HepG2 (cell line): ENCODE results near the gene CLEC2B. TPM values are rescaled to one million over a fixed set of nuclear protein-coding genes. Genes with fewer than 3 reads are reported as not detected.

Source experiments
- ATAC-seq: fragments of 200-7000 bp; cut with Tn5 transposase; 3 replicates; pipeline ENCODE4 v1.9.1; 2020; ENCODE audit warnings: mild to moderate bottlenecking, moderate library complexity
- BruUV-seq: library from RNA; stranded (reverse); fragments of 400-500 nt; replicated peaks from 2 replicates; lab custom pipeline; 2021; lab: Mats Ljungman, UMichigan
- CTCF ChIA-PET: fragments of 300-600 bp; formaldehyde crosslinking; extraction: SDS; loops from one replicate; lab custom pipeline; 2021; ENCODE audit warnings: low total read pairs, inconsistent platforms, low intra/inter-chr PET ratio; lab: Yijun Ruan, JAX
- POLR2A ChIA-PET: fragments of 350-600 bp; sonication (Branson Sonifier 250); formaldehyde crosslinking; loops from one replicate; lab custom pipeline; 2020; ENCODE audit warnings: antibody characterized with exemption, inconsistent platforms; lab: Yijun Ruan, JAX
- DNase-seq: peaks from one replicate; pipeline ENCODE4 v3.0.0-alpha.2; 2015; ENCODE audit warnings: low spot score
- FAIRE-seq: peaks from 3 replicates; lab custom pipeline; 2011; peaks lifted over from hg19 to GRCh38; lab: Jason Lieb, UNC
- H2AFZ ChIP-seq: one replicate; pipeline ENCODE4 v1.6.1; 2011; ENCODE audit warnings: low read length, inconsistent platforms
- H3K27ac ChIP-seq: fragments of 300-600 bp; 3 replicates; pipeline ENCODE4 v1.8.0; 2011; ENCODE audit warnings: mixed run types, mild to moderate bottlenecking, mixed read lengths, low read length, inconsistent platforms; ENCODE audit not compliant: insufficient read depth; ENCODE audit errors: extremely low read length
- H3K27me3 ChIP-seq, 2 experiments: fragments of 200-600 bp in 1 of 2; 2 replicates in 1 of 2; 3 replicates in 1 of 2; pipeline versions ENCODE4 v1.6.0 to v1.8.0; 2011; ENCODE audit warnings: low read length in 2 of 2, mild to moderate bottlenecking in 2 of 2, moderate library complexity in 2 of 2, inconsistent platforms in 1 of 2; ENCODE audit not compliant: insufficient read depth in 2 of 2, control insufficient read depth in 1 of 2
- H3K36me3 ChIP-seq, 2 experiments: fragments of 200-600 bp in 1 of 2; replicated peaks in 1 of 2; 2 replicates in 1 of 2; 3 replicates in 1 of 2; pipeline versions ENCODE4 v1.5.1 to v1.8.0; 2011; ENCODE audit warnings: low read length in 2 of 2, inconsistent platforms in 1 of 2; ENCODE audit not compliant: insufficient read depth in 2 of 2, control insufficient read depth in 1 of 2
- H3K4me1 ChIP-seq: 2 replicates; pipeline ENCODE4 v1.5.1; 2012; ENCODE audit warnings: low read length, inconsistent platforms; ENCODE audit not compliant: insufficient read depth
- H3K4me2 ChIP-seq: 2 replicates; pipeline ENCODE4 v1.6.0; 2011; ENCODE audit warnings: low read depth, low read length, inconsistent platforms
- H3K4me3 ChIP-seq, 3 experiments: fragments of 200-600 bp in 1 of 3; sonication (generic), shearing (Covaris generic) in 1 of 3; replicated peaks in 1 of 3; 2 replicates each; pipeline ENCODE4 v1.5.1; 2011 to 2016; ENCODE audit warnings: low read length in 3 of 3, inconsistent platforms in 2 of 3, low read depth in 2 of 3, mild to moderate bottlenecking in 2 of 3, control low read depth in 1 of 3, mixed read lengths in 1 of 3; ENCODE audit not compliant: insufficient read depth in 1 of 3
- H3K79me2 ChIP-seq: one replicate; pipeline ENCODE4 v1.6.1; 2011; ENCODE audit warnings: low read length, inconsistent platforms; ENCODE audit not compliant: insufficient read depth
- H3K9ac ChIP-seq: 2 replicates; pipeline ENCODE4 v1.6.0; 2011; ENCODE audit warnings: mild to moderate bottlenecking, low read depth, low read length, inconsistent platforms; ENCODE audit not compliant: insufficient read depth
- H3K9me3 ChIP-seq: 2 replicates; pipeline ENCODE4 v1.5.1; 2012; ENCODE audit warnings: mild to moderate bottlenecking, low read length
- H4K20me1 ChIP-seq: 2 replicates; pipeline ENCODE4 v1.6.0; 2011; ENCODE audit warnings: inconsistent platforms, mild to moderate bottlenecking, low read length, moderate library complexity; ENCODE audit not compliant: insufficient read depth
- DBP ChIP-seq: sonication (generic); formaldehyde crosslinking; IDR thresholded peaks from 2 replicates; pipeline ENCODE4 v1.4.0; 2020; ENCODE audit warnings: missing genetic modification reagents; ENCODE audit errors: not compliant biosample characterization
- HNRNPUL1 ChIP-seq: fragments of 200-400 bp; formaldehyde crosslinking; IDR thresholded peaks from 2 replicates; pipeline ENCODE4 v1.6.1; 2017; ENCODE audit warnings: low read depth, mild to moderate bottlenecking, low read length, moderate library complexity
- KDM5A ChIP-seq: fragments of 200-600 bp; sonication (generic); IDR thresholded peaks from 2 replicates; pipeline ENCODE4 v1.7.0; 2018; ENCODE audit warnings: antibody characterized with exemption, mild to moderate bottlenecking, low read length, borderline replicate concordance
- PBX3 ChIP-seq: sonication (generic); formaldehyde crosslinking; IDR thresholded peaks from 2 replicates; pipeline ENCODE4 v1.8.1; 2023; ENCODE audit warnings: missing genetic modification reagents, inconsistent platforms, borderline replicate concordance
- RARG ChIP-seq: sonication (generic); formaldehyde crosslinking; IDR thresholded peaks from 2 replicates; pipeline ENCODE4 v1.4.0; 2020; ENCODE audit warnings: low read depth, mild to moderate bottlenecking, missing genetic modification reagents
- STAT6 ChIP-seq: sonication (generic); formaldehyde crosslinking; IDR thresholded peaks from 2 replicates; pipeline ENCODE4 v1.4.0; 2020; ENCODE audit warnings: missing genetic modification reagents, mild to moderate bottlenecking, borderline replicate concordance
- SYNCRIP ChIP-seq: fragments of 200-400 bp; formaldehyde crosslinking; IDR thresholded peaks from 2 replicates; pipeline ENCODE4 v1.6.1; 2018; ENCODE audit warnings: mild to moderate bottlenecking, low read depth, low read length; ENCODE audit not compliant: insufficient read depth
- TERF1 ChIP-seq: sonication (generic); formaldehyde crosslinking; IDR thresholded peaks from 2 replicates; pipeline ENCODE4 v1.8.0; 2022; ENCODE audit warnings: mild to moderate bottlenecking, missing genetic modification reagents, moderate library complexity
- THRA ChIP-seq: sonication (generic); formaldehyde crosslinking; IDR thresholded peaks from 2 replicates; pipeline ENCODE4 v1.4.0; 2020; ENCODE audit warnings: missing genetic modification reagents, borderline replicate concordance
- TP53 ChIP-seq: sonication (generic); formaldehyde crosslinking; conservative IDR thresholded peaks from 2 replicates; pipeline ENCODE4 v1.4.0; 2020; ENCODE audit warnings: missing genetic modification reagents
- ZNF251 ChIP-seq: sonication (generic); formaldehyde crosslinking; IDR thresholded peaks from 2 replicates; pipeline ENCODE4 v1.9.0; 2021; ENCODE audit warnings: mild to moderate bottlenecking, missing genetic modification reagents
- ZNF510 ChIP-seq: sonication (generic); formaldehyde crosslinking; IDR thresholded peaks from 2 replicates; pipeline ENCODE4 v1.4.0; 2020; ENCODE audit warnings: low read depth, mild to moderate bottlenecking, missing genetic modification reagents
- ZNF563 ChIP-seq: sonication (generic); formaldehyde crosslinking; IDR thresholded peaks from 2 replicates; pipeline ENCODE4 v1.8.0; 2022; ENCODE audit warnings: mild to moderate bottlenecking, moderate library complexity, missing genetic modification reagents
- ZNF570 ChIP-seq: sonication (generic); formaldehyde crosslinking; IDR thresholded peaks from 2 replicates; pipeline ENCODE4 v1.4.0; 2020; ENCODE audit warnings: mild to moderate bottlenecking, missing genetic modification reagents, borderline replicate concordance
- ZNF572 ChIP-seq: sonication (generic); formaldehyde crosslinking; IDR thresholded peaks from 2 replicates; pipeline ENCODE4 v1.5.1; 2020; ENCODE audit warnings: mild to moderate bottlenecking, missing genetic modification reagents
- WGBS: methylation state at CpG from one replicate; pipeline ENCODE4 v1.1.6; 2017; ENCODE audit warnings: low lambda C conversion rate; 5-methylcytosine and 5-hydroxymethylcytosine counted together
- in situ Hi-C: cut with HindIII; loops from 2 replicates; pipeline ENCODE4 v1.10.0; 2017; ENCODE audit warnings: low pct_unique_long_range_greater_than_20kb; ENCODE audit not compliant: extremely low pct_ligation_motif_present
- intact Hi-C: fragments of 100-400 bp; cut with micrococcal nuclease; formaldehyde crosslinking; loops from one replicate; pipeline ENCODE4 v1.10.0; 2022; ENCODE audit not compliant: unreplicated experiment
- polyA plus RNA-seq, 8 experiments: library from polyadenylated mRNA; depleted of rRNA in 3 of 8; stranded (reverse) in 7 of 8; unstranded in 1 of 8; fragments of >200 nt; fragmentation: Illumina TruSeq in 4 of 8; extraction: Trizol in 4 of 8; gene quantifications; 2 replicates each; pipeline versions ENCODE4 v1.2.1 to v1.2.3, GENCODE V29; 2011 to 2016; ENCODE audit warnings: low read depth in 4 of 8, missing spikeins in 1 of 8, mixed read lengths in 1 of 8; ENCODE audit not compliant: insufficient read depth in 1 of 8
- total RNA-seq, 5 experiments: library from RNA; depleted of rRNA; stranded (reverse); fragments of >200 nt; fragmentation: Illumina TruSeq; extraction: Trizol; gene quantifications; 2 replicates each; pipeline ENCODE4 v1.2.3, GENCODE V29; 2016; ENCODE audit warnings: low read depth in 1 of 5

Gene CLEC2B
- total and polyA plus RNA-seq, 2 of the 13 experiments (the other 11 are each of a cell fraction or from before 2014, with no cell fraction given), result not detected

- WGBS, result 16% methylated on average over 4 of the region's 4 CpGs
- intact Hi-C loops (no loop called here), in situ Hi-C loops (no loop called here)
- Histone ChIP-seq H4K20me1 (no peaks in the 10 kb centered on the region), H3K27ac (no peak overlapping the region), H3K9me3 (no peaks in the 10 kb centered on the region), H3K4me1 (peaks cover 6% of the 10 kb centered on the region; the same call in 1 of the 2 replicates), H3K4me2 (no peak overlapping the region), H3K27me3 (no peaks in the 10 kb centered on the region), H3K79me2 (no peaks in the 10 kb centered on the region), H3K36me3 (no peaks in the 10 kb centered on the region), H3K9ac (no peak overlapping the region), H2AFZ (no peak overlapping the region), H3K4me3 (no peak overlapping the region)
- DNase-seq (no peak), FAIRE-seq (no peak), ATAC-seq (no peak)
- ChIA-PET POLR2A (no interaction called here), CTCF (no interaction called here)
- no TSS peak for BruUV-seq
- TF ChIP-seq TERF1 (CRISPR knock-in tag), result no peak
- TF ChIP-seq ZNF510, result no peak
- TF ChIP-seq RARG, result no peak
- no peak for TF ChIP-seq HNRNPUL1
- no peak for TF ChIP-seq KDM5A
- no peak for TF ChIP-seq SYNCRIP
- no peak for TF ChIP-seq ZNF570 (CRISPR knock-in tag)
- TF ChIP-seq ZNF251 (CRISPR knock-in tag), result no peak
- TF ChIP-seq DBP (CRISPR knock-in tag), result no peak
- no peak for TF ChIP-seq STAT6 (CRISPR knock-in tag)
- TF ChIP-seq PBX3 (CRISPR knock-in tag), result no peak
- TF ChIP-seq ZNF572, result no peak
- no peak for TF ChIP-seq THRA (CRISPR knock-in tag)
- TF ChIP-seq TP53 (CRISPR knock-in tag), result no peak
- no peak for TF ChIP-seq ZNF563
Measured at GRCh38 chr12:9864913-9865675, 4.1 kb downstream of the CLEC2B start.
